ENCODE data around the gene DFFB. TPM values are rescaled to one million over a fixed set of nuclear protein-coding genes. Genes with fewer than 3 reads are reported as not detected.

DFFB gene
- total RNA-seq, 1 experiment from 2014 or later, result 9.0 TPM

DNA sequence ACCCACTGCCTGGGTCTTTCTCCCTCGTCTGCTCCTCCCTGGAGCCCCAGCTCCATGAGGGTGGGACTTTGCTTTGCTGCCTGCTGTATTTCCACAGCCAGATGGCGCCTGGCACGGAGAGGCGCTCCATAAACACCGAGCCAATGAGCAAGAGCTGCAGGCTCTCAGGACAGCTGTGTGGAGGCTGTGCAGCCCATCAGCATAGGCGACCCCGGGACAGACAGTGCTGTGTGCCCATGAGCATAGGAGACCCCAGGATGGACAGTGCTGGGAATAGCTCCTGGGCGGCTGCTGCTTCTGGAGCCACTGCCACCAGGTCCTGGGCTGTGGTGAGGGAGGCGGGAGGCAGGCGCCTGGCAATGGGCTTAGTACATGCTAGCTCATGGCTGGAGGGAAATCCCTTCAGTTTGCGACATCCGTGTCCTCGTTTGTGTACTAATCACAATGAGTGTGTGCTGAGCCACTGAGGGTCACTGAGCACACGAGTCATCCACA is 29.4 kb upstream of the DFFB start:
- ATAC-seq, result peak; percentile 82

DNA sequence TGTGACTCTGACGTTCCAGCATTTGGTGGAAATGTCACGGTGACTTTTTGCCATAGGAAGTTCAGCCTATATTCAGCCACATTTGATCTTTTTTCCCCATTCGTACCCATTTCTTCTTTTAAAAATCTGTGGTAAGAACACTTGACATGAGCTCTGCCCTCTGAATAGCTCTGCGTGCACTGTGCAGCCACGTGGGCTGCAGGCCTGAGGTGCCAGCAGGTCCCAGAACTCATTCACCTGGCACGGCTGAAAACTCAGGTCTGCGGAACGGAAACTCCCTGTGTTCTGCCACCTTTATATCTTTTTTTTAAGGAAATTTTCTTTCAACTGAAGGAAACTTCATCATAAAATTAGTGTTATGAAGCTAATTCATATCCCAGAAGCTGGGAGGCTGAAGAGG is 28.9 kb upstream of the DFFB start:
- Histone ChIP-seq H3K4me1 (ENCODE audit: control insufficient read depth in 1 of 2, insufficient read depth in 2 of 2, low read length in 2 of 2) (no peaks in the 10 kb centered on the region), H3K36me3 (ENCODE audit: control insufficient read depth in 1 of 2, insufficient read depth in 2 of 2, low read length in 2 of 2) (peaks cover 4 to 7% of the 10 kb centered on the region in 2 experiments; a peak in 3 of 4 replicates), H3K4me2 (ENCODE audit: low read length) (no peak overlapping the region), H4K20me1 (ENCODE audit: insufficient read depth) (no peaks in the 10 kb centered on the region), H3K79me2 (ENCODE audit: insufficient read depth, low read length) (no peaks in the 10 kb centered on the region), H3K9me2 (ENCODE audit: insufficient read depth) (no peaks in the 10 kb centered on the region), H3K9ac (ENCODE audit: low read length) (no peak overlapping the region), H3K27me3 (ENCODE audit: insufficient read depth, low read length) (no peaks in the 10 kb centered on the region), H3K4me3 (replicated peaks in 1 of 2; ENCODE audit: low read depth in 1 of 2, low read length in 2 of 2) (no peak overlapping the region), H3K27ac (ENCODE audit: low read depth, low read length) (no peak overlapping the region), H3K9me3 (ENCODE audit: control insufficient read depth in 1 of 2, insufficient read depth in 1 of 2, low read depth in 1 of 2, low read length in 2 of 2) (no peaks in the 10 kb centered on the region), H2AFZ (ENCODE audit: low read depth, low read length, poor library complexity, severe bottlenecking) (no peak overlapping the region)
- RAD21 ChIA-PET (ENCODE audit: low non-redundant PET in 1 of 2, low total read pairs in 2 of 2, uncharacterized antibody in 2 of 2, unreplicated experiment in 2 of 2), result no interaction called here
- DNase-seq (ENCODE audit: low read depth, low spot score) (no peak), ATAC-seq (no peak)
- CTCF ChIA-PET, result no interaction called here
- no TSS peak for BruUV-seq (replicated peaks)
- POLR2A ChIA-PET, result no interaction called here
- intact Hi-C loops (cut with micrococcal nuclease), result no loop called here
- TF ChIP-seq, protein P1, sequence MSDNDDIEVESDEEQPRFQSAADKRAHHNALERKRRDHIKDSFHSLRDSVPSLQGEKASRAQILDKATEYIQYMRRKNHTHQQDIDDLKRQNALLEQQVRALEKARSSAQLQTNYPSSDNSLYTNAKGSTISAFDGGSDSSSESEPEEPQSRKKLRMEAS (IDR thresholded peaks at IDR 0.05), result no peak
- TF ChIP-seq TCF7L2 (IDR thresholded peaks at IDR 0.05; ENCODE audit: borderline replicate concordance, extremely low read depth, insufficient read depth, insufficient read length) (no peak), CBX3 (IDR thresholded peaks at IDR 0.05; ENCODE audit: low read depth) (no peak), JUND (IDR thresholded peaks at IDR 0.05) (no peak), SP1 (IDR thresholded peaks at IDR 0.05; ENCODE audit: low read depth) (no peak), POLR2AphosphoS5 (IDR thresholded peaks at IDR 0.05; ENCODE audit: low read depth, low read length) (no peak), CEBPB (IDR thresholded peaks at IDR 0.05; ENCODE audit: low read depth) (no peak), EZH2 (IDR thresholded peaks at IDR 0.05) (no peak), SIN3A (IDR thresholded peaks at IDR 0.05; ENCODE audit: low read depth) (no peak), EGR1 (IDR thresholded peaks at IDR 0.05; ENCODE audit: low read depth) (no peak)
- TF ChIP-seq, protein P2, sequence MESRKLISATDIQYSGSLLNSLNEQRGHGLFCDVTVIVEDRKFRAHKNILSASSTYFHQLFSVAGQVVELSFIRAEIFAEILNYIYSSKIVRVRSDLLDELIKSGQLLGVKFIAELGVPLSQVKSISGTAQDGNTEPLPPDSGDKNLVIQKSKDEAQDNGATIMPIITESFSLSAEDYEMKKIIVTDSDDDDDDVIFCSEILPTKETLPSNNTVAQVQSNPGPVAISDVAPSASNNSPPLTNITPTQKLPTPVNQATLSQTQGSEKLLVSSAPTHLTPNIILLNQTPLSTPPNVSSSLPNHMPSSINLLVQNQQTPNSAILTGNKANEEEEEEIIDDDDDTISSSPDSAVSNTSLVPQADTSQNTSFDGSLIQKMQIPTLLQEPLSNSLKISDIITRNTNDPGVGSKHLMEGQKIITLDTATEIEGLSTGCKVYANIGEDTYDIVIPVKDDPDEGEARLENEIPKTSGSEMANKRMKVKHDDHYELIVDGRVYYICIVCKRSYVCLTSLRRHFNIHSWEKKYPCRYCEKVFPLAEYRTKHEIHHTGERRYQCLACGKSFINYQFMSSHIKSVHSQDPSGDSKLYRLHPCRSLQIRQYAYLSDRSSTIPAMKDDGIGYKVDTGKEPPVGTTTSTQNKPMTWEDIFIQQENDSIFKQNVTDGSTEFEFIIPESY (IDR thresholded peaks at IDR 0.05; ENCODE audit: extremely low read depth, insufficient replicate concordance, low read length), result no peak

More for the DNA sequence above, 29.4 kb upstream of the DFFB start:
- RAD21 ChIA-PET (ENCODE audit: low non-redundant PET in 1 of 2, low total read pairs in 2 of 2, uncharacterized antibody in 2 of 2, unreplicated experiment in 2 of 2), result no interaction called here
- CTCF ChIA-PET, result no interaction called here
- no peak for TF ChIP-seq TCF7L2 (IDR thresholded peaks at IDR 0.05; ENCODE audit: borderline replicate concordance, extremely low read depth, insufficient read depth, insufficient read length)
- TF ChIP-seq, protein P3, sequence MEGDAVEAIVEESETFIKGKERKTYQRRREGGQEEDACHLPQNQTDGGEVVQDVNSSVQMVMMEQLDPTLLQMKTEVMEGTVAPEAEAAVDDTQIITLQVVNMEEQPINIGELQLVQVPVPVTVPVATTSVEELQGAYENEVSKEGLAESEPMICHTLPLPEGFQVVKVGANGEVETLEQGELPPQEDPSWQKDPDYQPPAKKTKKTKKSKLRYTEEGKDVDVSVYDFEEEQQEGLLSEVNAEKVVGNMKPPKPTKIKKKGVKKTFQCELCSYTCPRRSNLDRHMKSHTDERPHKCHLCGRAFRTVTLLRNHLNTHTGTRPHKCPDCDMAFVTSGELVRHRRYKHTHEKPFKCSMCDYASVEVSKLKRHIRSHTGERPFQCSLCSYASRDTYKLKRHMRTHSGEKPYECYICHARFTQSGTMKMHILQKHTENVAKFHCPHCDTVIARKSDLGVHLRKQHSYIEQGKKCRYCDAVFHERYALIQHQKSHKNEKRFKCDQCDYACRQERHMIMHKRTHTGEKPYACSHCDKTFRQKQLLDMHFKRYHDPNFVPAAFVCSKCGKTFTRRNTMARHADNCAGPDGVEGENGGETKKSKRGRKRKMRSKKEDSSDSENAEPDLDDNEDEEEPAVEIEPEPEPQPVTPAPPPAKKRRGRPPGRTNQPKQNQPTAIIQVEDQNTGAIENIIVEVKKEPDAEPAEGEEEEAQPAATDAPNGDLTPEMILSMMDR (IDR thresholded peaks at IDR 0.05 in 2 of 3, conservative IDR thresholded peaks at IDR 0.05 in 1 of 3; ENCODE audit: borderline replicate concordance in 1 of 3, insufficient read depth in 1 of 3, low read depth in 2 of 3, low read length in 2 of 3), result peak in 1 of 3 experiments; percentile 15; a peak in 1 of 6 replicates
- no peak for TF ChIP-seq SRF (IDR thresholded peaks at IDR 0.05; ENCODE audit: low read depth)
- TF ChIP-seq ZFX (IDR thresholded peaks at IDR 0.05), result no peak
- no peaks in the 10 kb centered on the region for H3K9me2 ChIP-seq (ENCODE audit: insufficient read depth)
- no peaks in the 10 kb centered on the region for H4K20me1 ChIP-seq (ENCODE audit: insufficient read depth)
- no peaks in the 10 kb centered on the region for H3K9me3 ChIP-seq (ENCODE audit: control insufficient read depth in 1 of 2, insufficient read depth in 1 of 2, low read depth in 1 of 2, low read length in 2 of 2)
- intact Hi-C loops (cut with micrococcal nuclease), result no loop called here
- DNase-seq (ENCODE audit: low read depth, low spot score), result no peak
- no peak overlapping the region for H3K27ac ChIP-seq (ENCODE audit: low read depth, low read length)
- POLR2A ChIA-PET, result no interaction called here
- no peak overlapping the region for H2AFZ ChIP-seq (ENCODE audit: low read depth, low read length, poor library complexity, severe bottlenecking)
- no peaks in the 10 kb centered on the region for H3K4me1 ChIP-seq (ENCODE audit: control insufficient read depth in 1 of 2, insufficient read depth in 2 of 2, low read length in 2 of 2)
- no peak overlapping the region for H3K4me3 ChIP-seq (replicated peaks in 1 of 2; ENCODE audit: low read depth in 1 of 2, low read length in 2 of 2)
- no TSS peak for BruUV-seq (replicated peaks)
- H3K27me3 ChIP-seq (ENCODE audit: insufficient read depth, low read length), result no peaks in the 10 kb centered on the region
- H3K79me2 ChIP-seq (ENCODE audit: insufficient read depth, low read length), result no peaks in the 10 kb centered on the region
- no peak overlapping the region for H3K9ac ChIP-seq (ENCODE audit: low read length)
- H3K4me2 ChIP-seq (ENCODE audit: low read length), result no peak overlapping the region
- peaks cover 4 to 7% of the 10 kb centered on the region in 2 experiments; a peak in 3 of 4 replicates for H3K36me3 ChIP-seq (ENCODE audit: control insufficient read depth in 1 of 2, insufficient read depth in 2 of 2, low read length in 2 of 2)
